HG03175 (cell line): ENCODE measurements around the gene TK2.
A peak's percentile ranks its signal among the peaks of the same experiment; 100 is the strongest.
"Not testable (repeated sequence)": the region's sequence is repeated elsewhere in the genome, so short reads cannot be mapped to it uniquely, and the experiment has no call there.

Experiments used
- ATAC-seq: cut with Tn5 transposase; IDR thresholded peaks from one replicate; pipeline ENCODE4 v1.9.1; 2021; ENCODE audit warnings: mild to moderate bottlenecking, moderate library complexity; ENCODE audit not compliant: unreplicated experiment

TK2 gene

DNA sequence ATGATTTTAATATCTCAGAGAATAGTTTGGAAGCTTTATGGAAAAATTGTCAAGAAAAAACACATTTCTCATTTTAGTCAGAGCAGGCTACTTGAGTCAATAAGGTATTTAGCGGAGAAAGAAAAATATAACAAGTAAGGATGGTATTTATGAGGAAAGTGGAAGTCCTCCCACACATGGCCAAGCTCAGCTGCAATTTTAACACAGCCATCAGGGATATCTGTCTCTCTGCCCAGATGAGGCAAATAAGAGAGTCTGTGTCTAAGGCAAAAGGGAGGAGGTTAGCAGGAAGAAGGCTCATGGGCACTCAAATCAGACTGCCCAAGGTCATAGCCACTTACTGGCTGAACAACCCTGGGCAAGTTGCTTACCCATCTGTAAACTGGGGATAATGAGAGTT is 24.2 kb upstream of the TK2 start:
- ATAC-seq = no peak

DNA sequence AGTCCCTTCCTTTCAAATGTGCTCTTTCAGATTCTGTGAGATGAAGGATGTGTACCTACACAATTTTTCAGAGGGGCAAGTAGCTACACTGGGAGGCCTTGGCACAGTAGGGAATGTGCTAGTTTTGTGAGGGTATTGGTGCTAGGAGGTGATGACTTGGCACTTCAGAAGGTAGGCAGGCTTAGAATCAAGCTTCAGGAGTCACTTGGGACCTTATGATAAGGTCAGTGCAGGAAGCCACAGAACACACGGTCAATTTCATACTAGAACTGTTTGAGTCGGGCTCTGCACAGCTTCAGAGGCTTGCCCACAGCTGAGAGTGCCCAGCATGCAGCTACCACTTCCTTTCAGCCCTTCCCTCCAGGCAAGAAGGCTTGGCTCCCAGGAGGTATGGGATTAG is 22.4 kb upstream of the TK2 start:
- no peak for ATAC-seq

- no peak for ATAC-seq
These were observed 20.0 kb upstream of the TK2 start for GRCh38 chr16:66569827-66570405.

- ATAC-seq = no peak
These were observed 19.2 kb upstream of the TK2 start for GRCh38 chr16:66569131-66569530.

GRCh38 chr16:66568355-66568754 is 18.4 kb upstream of the TK2 start:
- no peak for ATAC-seq

DNA sequence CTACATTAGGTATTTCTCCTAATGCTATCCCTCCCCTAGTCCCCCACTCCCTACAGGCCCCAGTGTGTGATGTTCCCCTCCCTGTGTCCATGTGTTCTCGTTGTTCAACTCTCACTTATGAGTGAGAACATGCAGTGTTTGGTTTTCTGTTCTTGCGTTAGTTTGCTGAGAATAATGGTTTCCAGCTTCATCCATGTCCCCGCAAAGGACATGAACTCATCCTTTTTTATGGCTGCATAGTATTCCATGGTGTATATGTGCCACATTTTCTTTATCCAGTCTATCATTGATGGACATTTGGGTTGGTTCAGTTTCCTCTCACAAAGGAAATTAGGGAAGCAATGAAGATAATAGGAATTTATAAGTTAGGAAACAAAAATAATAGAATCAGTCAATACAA is 17.3 kb upstream of the TK2 start:
- not testable (repeated sequence) for ATAC-seq

GRCh38 chr16:66566051-66566901 is 16.4 kb upstream of the TK2 start, which contains the start of gene CMTM1:
Gene CMTM1 (plus strand): TSS chr16:66566439. CDS start chr16:66566514, 75 bp downstream.
- ATAC-seq = no peak

DNA sequence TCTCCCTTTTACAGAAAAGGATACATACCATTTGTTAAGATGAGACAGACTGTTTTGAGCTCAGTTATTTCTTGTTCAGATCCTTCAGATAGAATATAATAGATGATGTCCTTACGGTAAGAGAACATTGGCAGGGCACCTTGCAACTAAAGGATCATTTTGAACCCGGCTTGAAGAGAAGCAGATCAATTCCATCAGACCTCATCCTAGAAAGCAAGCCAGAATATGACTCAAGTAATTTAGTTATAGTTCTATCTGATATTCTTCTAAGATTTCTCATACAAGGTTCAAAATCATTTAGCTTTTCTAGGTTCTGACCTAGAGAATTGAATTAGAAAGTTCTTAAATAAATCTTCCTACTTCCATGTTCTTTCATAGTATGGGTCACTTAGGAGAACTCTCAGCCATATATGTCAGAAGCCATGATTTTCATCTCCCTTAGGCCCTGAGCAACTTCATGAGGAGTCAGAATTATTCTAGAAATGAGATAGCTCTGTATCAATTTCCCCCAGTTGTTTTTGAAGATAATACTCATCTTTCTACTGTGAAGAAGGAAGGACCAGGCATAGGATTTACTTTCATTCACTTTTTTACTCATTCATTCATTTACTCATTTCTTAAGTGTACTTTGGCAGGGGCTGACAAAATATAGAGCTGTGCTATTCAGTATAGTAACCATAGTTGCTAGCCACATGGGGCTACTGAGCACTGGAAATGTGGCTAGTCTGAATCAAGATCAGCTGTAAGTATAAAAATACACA is 13.8 kb upstream of the TK2 start:
- no peak for ATAC-seq

- ATAC-seq = no peak
These were observed 13.1 kb upstream of the TK2 start for GRCh38 chr16:66562986-66563385.

GRCh38 chr16:66562409-66562808 is 12.5 kb upstream of the TK2 start:
- ATAC-seq = no peak

GRCh38 chr16:66561381-66562080 is 11.6 kb upstream of the TK2 start:
- ATAC-seq = no peak

DNA sequence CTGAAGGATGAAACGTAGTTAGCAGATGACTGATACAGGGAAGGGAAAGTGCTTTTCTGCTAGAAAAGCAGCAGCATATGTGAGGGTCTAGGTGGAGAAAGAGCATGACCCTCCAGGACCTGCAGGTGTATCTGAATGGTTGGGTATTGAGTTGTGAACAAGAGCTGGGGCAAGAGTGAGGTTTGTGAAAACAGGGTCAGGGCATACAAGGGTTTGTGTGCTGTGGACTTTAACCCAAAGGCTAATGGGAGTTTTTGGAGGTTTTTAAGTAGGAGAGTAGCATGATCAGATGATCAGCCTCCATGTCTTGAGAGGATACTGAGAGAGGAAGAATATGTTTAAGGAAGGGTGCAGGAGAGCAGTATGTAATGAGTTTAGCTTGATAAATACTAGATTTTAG is 10.2 kb upstream of the TK2 start:
- no peak for ATAC-seq

- no peak for ATAC-seq
These were observed 4.6 kb upstream of the TK2 start for GRCh38 chr16:66554495-66554894.

GRCh38 chr16:66554021-66554420 is 4.1 kb upstream of the TK2 start:
- no peak for ATAC-seq

- no peak for ATAC-seq
These were observed 3.3 kb upstream of the TK2 start for GRCh38 chr16:66553223-66553622.

- peak; percentile 71 for ATAC-seq
These were observed 2.6 kb upstream of the TK2 start, which contains the start of gene CKLF for GRCh38 chr16:66552286-66553177. Gene CKLF (plus strand): TSS chr16:66552576. CDS start chr16:66552716, 140 bp downstream.

GRCh38 chr16:66551788-66552285 is 1.9 kb upstream of the TK2 start:
- ATAC-seq = no peak

GRCh38 chr16:66551348-66551759 is 1.4 kb upstream of the TK2 start:
- peak; percentile 25 for ATAC-seq

- ATAC-seq = no peak
These were observed 1.1 kb downstream of the TK2 start for GRCh38 chr16:66548868-66549267.

- ATAC-seq = no peak
These were observed 1.9 kb downstream of the TK2 start for GRCh38 chr16:66548068-66548467.
